Thyroid gland (tissue), 4 donors: ENCODE results near the gene TEDC1. TPM values are rescaled to one million over a fixed set of nuclear protein-coding genes. Genes with fewer than 3 reads are reported as not detected.

ENCODE experiments used
- DNase-seq, 2 donors: peaks; one replicate each; pipeline ENCODE4 v3.0.0-alpha.2; 2019
- H3K27ac ChIP-seq, 3 donors: fragments of 200-600 bp; sonication (generic); 1 replicate in 2 of 3; 2 replicates in 1 of 3; pipeline ENCODE4 v1.5.1; 2016 to 2019; ENCODE audit warnings: mild to moderate bottlenecking in 1 of 3, moderate library complexity in 1 of 3
- H3K27me3 ChIP-seq: fragments of 200-600 bp; sonication (generic); one replicate; pipeline ENCODE4 v1.5.1; 2019
- H3K36me3 ChIP-seq, 2 donors: fragments of 200-600 bp; sonication (generic); one replicate each; pipeline ENCODE4 v1.5.1; 2016 to 2019
- H3K4me1 ChIP-seq, 2 donors: fragments of 200-600 bp; sonication (generic); one replicate each; pipeline ENCODE4 v1.5.1; 2017 to 2019
- H3K4me3 ChIP-seq, 3 donors: fragments of 200-600 bp; sonication (generic); replicated peaks in 1 of 3; 1 replicate in 2 of 3; 2 replicates in 1 of 3; pipeline ENCODE4 v1.5.1; 2016; ENCODE audit warnings: mild to moderate bottlenecking in 1 of 3
- H3K9me3 ChIP-seq: fragments of 200-600 bp; sonication (generic); one replicate; pipeline ENCODE4 v1.5.1; 2017
- CTCF ChIP-seq, 6 experiments: fragments of 200-600 bp in 3 of 6; fragments of 450-650 bp in 3 of 6; sonication (generic) in 3 of 6; IDR thresholded peaks; one replicate each; pipeline ENCODE4 v1.5.1; 2016 to 2019; ENCODE audit warnings: antibody characterized with exemption in 6 of 6, mild to moderate bottlenecking in 2 of 6, inconsistent platforms in 1 of 6, moderate library complexity in 1 of 6
- POLR2A ChIP-seq, 2 donors: fragments of 450-650 bp; IDR thresholded peaks; one replicate each; pipeline ENCODE4 v1.6.1; 2017; ENCODE audit warnings: antibody characterized with exemption in 2 of 2, mild to moderate bottlenecking in 2 of 2, moderate library complexity in 1 of 2
- WGBS, 2 donors: methylation state at CpG; one replicate each; pipeline ENCODE4 v1.1.5; 2017; 5-methylcytosine and 5-hydroxymethylcytosine counted together
- intact Hi-C: fragments of 100-400 bp; cut with DNase I; formaldehyde crosslinking; loops from one replicate; pipeline ENCODE4 v1.15.1; 2023
- total RNA-seq, 4 donors: library from RNA; depleted of rRNA; stranded (reverse); fragments of >200 nt; gene quantifications; one replicate each; pipeline ENCODE4 v1.2.3, GENCODE V29; 2016

Gene TEDC1
- total RNA-seq, 4 donors from 2014 or later, result 3.4 to 13.9 (median 8.5) TPM

DNA sequence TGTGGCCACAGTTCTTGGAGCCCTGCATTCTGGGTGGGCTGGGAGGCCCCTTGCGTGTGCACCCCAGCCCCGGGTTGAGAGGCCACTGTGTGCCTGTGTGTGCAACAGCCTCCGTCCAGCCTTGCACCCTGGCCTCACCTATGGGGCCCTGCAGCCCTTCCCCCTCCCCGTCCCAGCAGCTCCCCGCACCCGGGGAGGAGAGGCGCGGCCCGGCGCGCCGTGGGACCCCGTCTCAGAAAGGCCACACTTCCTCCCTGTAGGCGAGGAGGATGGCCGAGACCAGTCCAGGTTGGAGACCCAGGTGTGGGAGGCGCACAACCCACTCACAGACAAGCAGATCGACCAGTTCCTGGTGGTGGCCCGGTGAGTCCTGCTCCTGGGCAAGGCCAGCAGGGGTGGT lies 33.0 kb upstream of the TEDC1 start:
- Histone ChIP-seq H3K27ac (no peak overlapping the region), H3K27me3 (no peaks in the 10 kb centered on the region), H3K4me3 (no peak overlapping the region), H3K9me3 (no peaks in the 10 kb centered on the region), H3K4me1 (no peaks in the 10 kb centered on the region), H3K36me3 (peaks cover 38 to 43% of the 10 kb centered on the region in 2 donors)
- 90 to 91% methylated on average over 14 to 17 of the region's 18 CpGs for WGBS, 2 donors
- no peak for TF ChIP-seq CTCF (IDR thresholded peaks at IDR 0.05)
- TF ChIP-seq POLR2A (IDR thresholded peaks at IDR 0.05), result no peak
- intact Hi-C loops, result no loop called here
- no peak for DNase-seq

DNA sequence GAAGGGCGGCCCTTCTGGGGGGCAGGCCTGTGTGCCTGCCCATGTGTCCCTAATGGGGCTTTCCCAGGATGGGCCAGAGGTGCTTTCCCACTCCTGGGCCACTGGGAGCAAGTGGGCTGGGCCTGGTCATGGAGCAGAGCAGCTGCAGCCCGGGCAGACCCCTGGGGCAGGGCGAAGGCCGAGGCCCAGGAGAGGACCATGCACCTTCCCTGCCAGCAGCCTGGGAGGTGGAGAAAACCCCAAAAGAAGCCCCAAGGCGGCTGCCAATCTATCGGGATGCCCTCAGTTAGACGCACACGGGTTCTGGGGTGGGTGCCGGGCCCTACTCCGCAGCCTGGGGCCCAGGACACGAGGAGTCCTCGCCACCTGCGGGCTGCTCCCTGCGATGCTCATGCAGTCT lies 32.5 kb upstream of the TEDC1 start:
- no peaks in the 10 kb centered on the region for H3K9me3 ChIP-seq
- no peaks in the 10 kb centered on the region for H3K4me1 ChIP-seq
- no peaks in the 10 kb centered on the region for H3K27me3 ChIP-seq
- H3K4me3 ChIP-seq, result no peak overlapping the region
- DNase-seq, result no peak
- intact Hi-C loops, result no loop called here
- no peak overlapping the region for H3K27ac ChIP-seq
- H3K36me3 ChIP-seq, result peaks cover 40 to 49% of the 10 kb centered on the region in 2 donors
- 70 to 96% methylated on average over 4 to 7 of the region's 14 CpGs for WGBS, 2 donors
- no peak for TF ChIP-seq POLR2A (IDR thresholded peaks at IDR 0.05)
- no peak for TF ChIP-seq CTCF (IDR thresholded peaks at IDR 0.05)

DNA sequence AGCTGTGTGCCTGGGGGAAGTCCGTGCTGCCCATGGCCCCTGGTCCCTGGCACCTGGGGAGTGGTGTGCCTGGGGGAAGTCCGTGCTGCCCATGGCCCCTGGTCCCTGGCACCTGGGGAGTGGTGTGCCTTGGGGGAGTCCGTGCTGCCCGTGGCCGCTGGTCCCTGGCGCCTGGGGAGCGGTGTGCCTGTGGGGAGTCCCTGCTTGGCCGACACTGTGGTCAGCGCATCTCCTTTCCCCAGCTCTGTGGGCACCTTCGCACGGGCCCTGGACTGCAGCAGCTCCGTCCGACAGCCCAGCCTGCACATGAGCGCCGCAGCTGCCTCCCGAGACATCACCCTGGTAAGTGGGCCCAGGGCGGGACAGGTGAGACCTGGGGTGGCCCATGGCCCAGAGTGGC lies 30.9 kb upstream of the TEDC1 start:
- Histone ChIP-seq H3K9me3 (no peaks in the 10 kb centered on the region), H3K27me3 (no peaks in the 10 kb centered on the region), H3K4me1 (peaks cover 2 to 4% of the 10 kb centered on the region in 2 donors), H3K27ac (no peak overlapping the region), H3K4me3 (no peak overlapping the region), H3K36me3 (peaks cover 45 to 59% of the 10 kb centered on the region in 2 donors)
- 98 to 100% methylated on average over 6 of the region's 17 CpGs for WGBS, 2 donors
- intact Hi-C loops, result no loop called here
- DNase-seq, result no peak
- TF ChIP-seq POLR2A (IDR thresholded peaks at IDR 0.05), result no peak
- TF ChIP-seq CTCF (IDR thresholded peaks at IDR 0.05), result no peak

DNA sequence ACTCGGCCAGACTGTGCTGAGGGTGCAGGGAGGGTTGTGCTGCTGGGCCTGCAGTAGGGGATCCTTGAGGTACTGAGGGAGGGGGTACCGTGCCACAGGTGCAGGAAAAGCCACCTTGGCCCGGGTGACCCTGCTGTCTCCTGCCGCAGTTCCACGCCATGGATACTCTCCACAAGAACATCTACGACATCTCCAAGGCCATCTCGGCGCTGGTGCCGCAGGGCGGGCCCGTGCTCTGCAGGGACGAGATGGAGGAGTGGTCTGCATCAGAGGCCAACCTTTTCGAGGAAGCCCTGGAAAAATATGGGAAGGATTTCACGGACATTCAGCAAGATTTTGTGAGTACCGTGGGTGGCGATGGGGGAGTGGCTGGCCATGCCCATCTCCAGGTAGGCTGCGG lies 30.4 kb upstream of the TEDC1 start:
- 94 to 98% methylated on average over 8 to 15 of the region's 17 CpGs for WGBS, 2 donors
- Histone ChIP-seq H3K27me3 (no peaks in the 10 kb centered on the region), H3K36me3 (peaks cover 43 to 59% of the 10 kb centered on the region in 2 donors), H3K9me3 (no peaks in the 10 kb centered on the region), H3K27ac (no peak overlapping the region), H3K4me3 (no peak overlapping the region), H3K4me1 (peaks cover 7 to 9% of the 10 kb centered on the region in 2 donors)
- intact Hi-C loops, result no loop called here
- no peak for DNase-seq
- TF ChIP-seq POLR2A (IDR thresholded peaks at IDR 0.05) (no peak), CTCF (IDR thresholded peaks at IDR 0.05) (no peak)

- Histone ChIP-seq H3K4me1 (peaks cover 11 to 16% of the 10 kb centered on the region in 2 donors), H3K27me3 (no peaks in the 10 kb centered on the region), H3K9me3 (no peaks in the 10 kb centered on the region), H3K36me3 (peaks cover 47 to 55% of the 10 kb centered on the region in 2 donors), H3K27ac (no peak overlapping the region), H3K4me3 (no peak overlapping the region)
- intact Hi-C loops, result no loop called here
- no peak for DNase-seq
- WGBS, 2 donors, result 95 to 96% methylated on average over 13 of the region's 18 CpGs
- TF ChIP-seq CTCF (IDR thresholded peaks at IDR 0.05), result no peak
- TF ChIP-seq POLR2A (IDR thresholded peaks at IDR 0.05), result no peak
These were observed 29.1 kb upstream of the TEDC1 start for GRCh38 chr14:105461903-105462302.
